Kidney epithelial cell (primary cell): Measurements from ENCODE around the gene CDKAL1. TPM values are rescaled to one million over a fixed set of nuclear protein-coding genes. Genes with fewer than 3 reads are reported as not detected.

Source experiments
- DNase-seq: peaks from one replicate; pipeline ENCODE4 v3.0.0-alpha.2; 2010; ENCODE audit warnings: low read depth
- H3K27me3 ChIP-seq: 2 replicates; pipeline ENCODE4 v1.6.0; 2011; ENCODE audit warnings: low read length; ENCODE audit not compliant: control insufficient read depth, insufficient read depth
- H3K36me3 ChIP-seq: 2 replicates; pipeline ENCODE4 v1.5.1; 2011; ENCODE audit warnings: low read length; ENCODE audit not compliant: control insufficient read depth, insufficient read depth
- H3K4me3 ChIP-seq: 2 replicates; pipeline ENCODE4 v1.5.1; 2011; ENCODE audit warnings: low read depth, mild to moderate bottlenecking, control low read depth, low read length
- total RNA-seq: library from RNA; depleted of rRNA; stranded (reverse); fragments of >200 nt; gene quantifications from 2 replicates; pipeline ENCODE4 v1.2.3, GENCODE V29; 2015
- TF ChIP-seq, protein P1 (sequence below): IDR thresholded peaks from 2 replicates; pipeline ENCODE4 v1.5.1; 2011; ENCODE audit warnings: mild to moderate bottlenecking, moderate library complexity, low read length, control low read depth, inconsistent platforms; ENCODE audit not compliant: insufficient read depth, poor library complexity, severe bottlenecking

CDKAL1 gene
- total RNA-seq, 1 donor from 2014 or later, result 15.0 TPM

DNA sequence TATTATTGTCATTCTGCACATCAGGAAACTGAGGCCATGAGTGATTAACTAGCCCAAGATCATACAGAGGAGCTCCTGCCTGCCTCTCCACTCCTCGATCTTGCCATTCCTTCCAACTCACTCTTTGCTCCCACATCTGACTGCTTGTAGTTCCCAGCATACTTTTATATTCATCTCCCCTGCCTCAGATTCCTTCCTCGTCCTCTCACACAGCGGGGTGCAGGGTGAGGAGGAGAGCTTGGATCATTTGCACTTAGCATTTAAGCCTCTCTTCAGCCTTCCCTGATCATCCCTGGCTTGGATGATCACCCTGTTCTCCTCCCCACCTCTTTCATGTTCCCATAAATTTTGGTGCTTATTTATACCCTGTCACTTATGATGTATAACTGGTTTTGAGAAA is 544.2 kb downstream of the CDKAL1 start:
- Histone ChIP-seq H3K4me3 (no peak overlapping the region), H3K27me3 (no peaks in the 10 kb centered on the region), H3K36me3 (no peaks in the 10 kb centered on the region)
- TF ChIP-seq, protein P1, sequence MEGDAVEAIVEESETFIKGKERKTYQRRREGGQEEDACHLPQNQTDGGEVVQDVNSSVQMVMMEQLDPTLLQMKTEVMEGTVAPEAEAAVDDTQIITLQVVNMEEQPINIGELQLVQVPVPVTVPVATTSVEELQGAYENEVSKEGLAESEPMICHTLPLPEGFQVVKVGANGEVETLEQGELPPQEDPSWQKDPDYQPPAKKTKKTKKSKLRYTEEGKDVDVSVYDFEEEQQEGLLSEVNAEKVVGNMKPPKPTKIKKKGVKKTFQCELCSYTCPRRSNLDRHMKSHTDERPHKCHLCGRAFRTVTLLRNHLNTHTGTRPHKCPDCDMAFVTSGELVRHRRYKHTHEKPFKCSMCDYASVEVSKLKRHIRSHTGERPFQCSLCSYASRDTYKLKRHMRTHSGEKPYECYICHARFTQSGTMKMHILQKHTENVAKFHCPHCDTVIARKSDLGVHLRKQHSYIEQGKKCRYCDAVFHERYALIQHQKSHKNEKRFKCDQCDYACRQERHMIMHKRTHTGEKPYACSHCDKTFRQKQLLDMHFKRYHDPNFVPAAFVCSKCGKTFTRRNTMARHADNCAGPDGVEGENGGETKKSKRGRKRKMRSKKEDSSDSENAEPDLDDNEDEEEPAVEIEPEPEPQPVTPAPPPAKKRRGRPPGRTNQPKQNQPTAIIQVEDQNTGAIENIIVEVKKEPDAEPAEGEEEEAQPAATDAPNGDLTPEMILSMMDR, result no peak
- DNase-seq, result no peak

DNA sequence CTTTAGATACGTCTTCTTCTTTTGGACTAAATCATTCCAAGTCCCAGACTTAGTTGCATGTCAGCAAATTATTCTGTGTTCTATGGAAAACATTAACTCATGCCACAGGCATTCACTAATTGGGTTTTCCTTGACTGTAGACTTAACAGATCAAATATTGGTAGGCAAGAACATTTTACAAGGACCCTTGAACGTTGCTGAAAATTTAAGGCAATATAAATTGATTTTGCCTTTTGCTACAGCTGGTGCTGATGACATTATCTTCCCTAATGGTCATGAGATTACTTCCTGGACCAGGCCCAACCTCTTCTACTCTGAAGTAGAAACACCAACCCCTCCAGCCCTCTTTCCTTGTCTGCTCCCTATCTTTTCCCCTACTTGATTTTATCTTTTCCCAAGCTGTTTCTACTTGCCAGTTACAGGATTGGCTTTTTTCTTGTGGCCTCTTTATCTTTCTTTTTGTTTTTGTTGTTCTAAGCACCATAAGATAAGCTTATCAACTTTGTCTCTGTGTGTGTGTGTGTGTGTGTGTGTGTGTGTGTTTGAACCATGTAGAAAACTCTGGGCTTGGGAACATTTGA is 545.3 kb downstream of the CDKAL1 start:
- H3K4me3 ChIP-seq, result no peak overlapping the region
- TF ChIP-seq, protein P1, result no peak
- no peak for DNase-seq
- no peaks in the 10 kb centered on the region for H3K36me3 ChIP-seq
- H3K27me3 ChIP-seq, result no peaks in the 10 kb centered on the region

DNA sequence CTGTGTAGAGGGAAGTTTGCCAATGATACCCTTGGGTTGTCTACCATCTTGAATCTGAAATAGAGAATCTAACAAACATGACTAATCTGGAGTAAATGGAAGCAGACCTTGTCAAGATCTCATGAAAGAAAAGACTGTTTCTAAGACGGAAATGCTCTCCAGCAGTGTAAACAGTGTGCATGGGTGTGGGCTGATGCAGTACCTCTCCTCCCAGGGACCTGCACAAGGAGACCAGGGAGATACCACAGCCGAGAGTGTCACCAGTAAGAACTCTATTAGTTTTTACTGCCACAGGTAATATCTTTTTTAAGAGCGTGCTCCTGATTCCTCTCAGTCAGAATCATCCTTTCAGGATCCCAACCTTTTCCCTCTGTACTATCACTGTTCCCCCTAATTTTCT is 546.0 kb downstream of the CDKAL1 start:
- H3K36me3 ChIP-seq, result no peaks in the 10 kb centered on the region
- TF ChIP-seq, protein P1, result no peak
- H3K4me3 ChIP-seq, result no peak overlapping the region
- no peak for DNase-seq
- H3K27me3 ChIP-seq, result no peaks in the 10 kb centered on the region

DNA sequence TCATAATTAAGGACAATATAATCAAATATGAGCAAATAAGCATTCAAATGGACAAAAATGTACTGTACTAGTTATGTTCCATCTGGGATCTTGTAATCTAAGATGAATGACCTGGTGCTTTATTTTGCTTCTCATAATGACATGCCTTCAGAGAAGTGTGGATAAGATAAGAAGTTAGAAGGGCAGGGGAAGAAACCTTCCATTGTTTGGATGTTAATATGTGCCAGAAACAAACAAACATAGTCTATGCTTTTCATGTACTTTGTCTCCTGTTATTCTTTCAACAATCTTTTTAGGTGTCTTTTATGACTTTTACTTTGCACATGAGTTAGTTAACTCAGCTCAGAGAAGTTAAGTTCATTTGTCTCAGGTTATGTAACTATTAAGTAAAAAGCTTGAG is 547.8 kb downstream of the CDKAL1 start:
- Histone ChIP-seq H3K36me3 (no peaks in the 10 kb centered on the region), H3K27me3 (no peaks in the 10 kb centered on the region), H3K4me3 (no peak overlapping the region)
- TF ChIP-seq, protein P1, result no peak
- no peak for DNase-seq

DNA sequence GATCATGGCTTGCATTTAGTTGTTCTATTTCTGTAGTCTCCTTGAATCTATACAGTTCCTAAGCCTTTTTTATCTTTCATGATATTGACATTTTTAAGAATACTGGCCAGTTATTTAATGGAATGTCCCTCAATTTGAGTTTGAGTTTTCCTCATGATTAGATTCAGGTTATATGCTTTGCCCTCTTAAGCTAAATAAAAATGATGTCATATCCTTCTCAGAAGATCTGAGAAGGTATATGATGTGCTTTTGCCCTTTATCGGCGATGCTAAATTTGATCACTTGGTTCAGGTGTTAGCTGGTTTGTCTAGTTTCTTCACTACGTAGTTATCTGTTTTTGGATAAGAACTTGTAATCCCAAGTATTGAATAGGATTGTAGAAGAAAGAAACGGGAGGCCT is 549.5 kb downstream of the CDKAL1 start:
- TF ChIP-seq, protein P1, result no peak
- Histone ChIP-seq H3K36me3 (no peaks in the 10 kb centered on the region), H3K27me3 (no peaks in the 10 kb centered on the region), H3K4me3 (no peak overlapping the region)
- DNase-seq, result no peak

DNA sequence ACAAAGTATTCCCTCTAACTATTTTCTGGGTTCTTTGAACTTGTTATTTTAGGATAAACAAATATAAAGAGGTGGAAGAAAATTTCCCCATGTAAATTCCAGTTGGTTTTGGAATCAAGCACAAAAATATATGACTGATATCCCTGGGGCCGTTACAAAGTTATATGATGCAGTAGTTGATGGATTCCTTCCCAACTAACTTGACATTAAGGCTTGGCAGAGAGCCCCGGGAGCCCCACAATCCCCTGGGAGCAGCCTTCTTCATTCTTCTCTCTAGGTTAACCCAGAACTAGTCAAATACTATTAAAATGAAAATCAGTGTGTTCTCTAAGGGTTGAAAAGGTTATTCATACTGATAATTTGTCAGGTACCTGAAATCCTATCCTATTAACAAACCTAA is 550.4 kb downstream of the CDKAL1 start:
- H3K27me3 ChIP-seq, result no peaks in the 10 kb centered on the region
- no peaks in the 10 kb centered on the region for H3K36me3 ChIP-seq
- no peak for DNase-seq
- H3K4me3 ChIP-seq, result no peak overlapping the region
- TF ChIP-seq, protein P1, result no peak
